NCI-H146 (cell line): ENCODE data around the gene OAS2.

Experiments used
- DNase-seq: peaks from one replicate; lab custom pipeline; 2025; lab: John Stamatoyannopoulos, UW

OAS2 gene

DNA sequence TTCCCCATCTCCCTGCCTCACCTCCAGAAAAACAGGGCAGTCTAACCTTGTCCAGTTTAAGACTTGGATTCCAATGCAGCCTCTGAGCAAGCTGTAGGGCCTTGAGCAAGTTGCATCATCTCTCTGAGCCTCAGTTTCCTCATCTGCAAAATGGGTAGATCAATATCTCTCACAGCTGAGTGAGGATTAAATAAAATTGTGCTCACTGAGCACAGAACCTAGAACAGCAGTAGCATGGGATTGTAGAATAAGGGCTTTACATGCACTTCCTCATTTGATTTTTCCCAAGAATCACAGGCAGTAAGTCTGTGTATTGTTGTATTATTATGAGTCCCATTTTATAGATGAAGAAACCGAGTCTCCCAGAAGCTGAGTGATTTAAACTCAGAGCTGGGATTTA is 80.2 kb downstream of the OAS2 start:
- DNase-seq, result no peak

DNA sequence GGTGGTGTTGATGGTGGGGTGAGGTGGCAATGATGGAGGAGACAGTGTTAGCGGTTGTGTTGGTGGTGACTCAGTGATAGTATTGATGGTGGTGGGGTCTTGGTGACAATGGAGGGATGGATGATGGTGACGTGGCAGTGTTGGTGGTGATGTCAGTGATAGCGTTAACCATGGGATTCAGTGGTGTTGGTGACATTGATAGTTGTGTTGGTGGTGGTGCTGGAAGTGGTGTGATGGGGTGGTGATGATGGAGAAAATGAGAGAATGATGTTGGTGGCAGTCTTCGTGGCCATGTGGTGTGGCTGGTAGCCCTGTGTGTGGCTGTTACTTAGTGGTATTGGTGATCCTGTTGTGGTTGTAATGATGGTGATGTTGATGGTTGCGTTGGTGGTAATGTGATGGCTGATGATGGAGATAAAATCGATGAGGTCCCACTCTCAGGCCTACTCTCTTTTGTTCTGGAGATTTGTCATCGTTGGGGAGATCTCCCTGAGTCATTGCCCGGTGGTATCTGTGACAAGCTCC is 80.8 kb downstream of the OAS2 start:
- DNase-seq, result no peak

- DNase-seq, result no peak
These were observed 82.1 kb downstream of the OAS2 start for GRCh38 chr12:113060336-113060960.

DNA sequence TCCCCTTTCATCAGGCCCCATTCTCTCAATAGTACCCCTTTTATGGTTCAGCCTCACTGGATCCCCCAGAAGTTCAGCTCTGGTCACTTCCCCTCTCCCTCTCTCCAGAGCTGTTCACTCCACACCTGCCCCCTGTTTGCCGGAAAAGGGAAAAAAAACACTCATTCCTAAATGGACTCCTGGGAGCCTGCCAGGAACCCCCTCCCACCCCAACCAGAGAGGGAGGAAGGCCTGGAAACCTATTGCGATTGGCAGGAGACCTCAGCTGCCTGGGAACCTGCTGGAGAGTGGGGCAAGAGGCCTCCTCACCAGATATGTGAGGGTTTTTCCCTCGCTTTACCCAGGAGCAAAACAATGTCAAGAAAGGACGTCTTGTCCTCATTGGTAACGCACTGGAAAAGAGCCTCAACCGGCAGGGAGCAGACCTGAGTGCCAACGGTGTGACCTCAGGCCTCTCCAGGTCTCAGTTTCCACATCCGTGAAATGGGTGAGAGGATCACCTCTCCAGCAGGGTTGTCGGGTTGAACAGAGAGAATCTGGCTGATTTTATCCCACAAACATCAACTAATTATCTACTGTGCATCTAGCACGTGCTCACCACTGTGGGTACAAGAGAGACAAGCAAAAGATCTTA is 82.9 kb downstream of the OAS2 start:
- DNase-seq, result peak; percentile 21
